ENCODE results near the gene BPTF.
"Not testable (repeated sequence)": the region's sequence is repeated elsewhere in the genome, so short reads cannot be mapped to it uniquely, and the experiment has no call there.

BPTF gene

GRCh38 chr17:68011199-68011665, 185.9 kb downstream of the BPTF start:
- Histone ChIP-seq H3K9me3 (ENCODE audit: control insufficient read depth, low read length) (no peaks in the 10 kb centered on the region), H3K4me1 (ENCODE audit: control insufficient read depth, insufficient read depth, low read length, poor library complexity, severe bottlenecking) (no peaks in the 10 kb centered on the region), H3K4me3 (ENCODE audit: extremely low read depth, insufficient read depth, low read length, poor library complexity, severe bottlenecking) (peak overlapping the region; percentile 1), H3K27ac (ENCODE audit: low read depth, low read length, severe bottlenecking) (no peak overlapping the region), H3K36me3 (ENCODE audit: control insufficient read depth, insufficient read depth, low read length) (no peaks in the 10 kb centered on the region)
- WGBS, 2 experiments (ENCODE audit: insufficient coverage in 2 of 2) = 62 to 63% methylated on average over 11 to 16 of the region's 20 CpGs

GRCh38 chr17:68013385-68013784, 188.1 kb downstream of the BPTF start:
- H3K27ac ChIP-seq (ENCODE audit: low read depth, low read length, severe bottlenecking) = no peak overlapping the region
- no peaks in the 10 kb centered on the region for H3K36me3 ChIP-seq (ENCODE audit: control insufficient read depth, insufficient read depth, low read length)
- H3K4me3 ChIP-seq (ENCODE audit: extremely low read depth, insufficient read depth, low read length, poor library complexity, severe bottlenecking) = no peak overlapping the region
- no peaks in the 10 kb centered on the region for H3K9me3 ChIP-seq (ENCODE audit: control insufficient read depth, low read length)
- no peaks in the 10 kb centered on the region for H3K4me1 ChIP-seq (ENCODE audit: control insufficient read depth, insufficient read depth, low read length, poor library complexity, severe bottlenecking)

GRCh38 chr17:68015081-68015723, 189.9 kb downstream of the BPTF start:
- no peaks in the 10 kb centered on the region for H3K4me1 ChIP-seq (ENCODE audit: control insufficient read depth, insufficient read depth, low read length, poor library complexity, severe bottlenecking)
- no peak overlapping the region for H3K4me3 ChIP-seq (ENCODE audit: extremely low read depth, insufficient read depth, low read length, poor library complexity, severe bottlenecking)
- 87 to 89% methylated on average over 10 to 11 of the region's 11 CpGs for WGBS, 2 experiments (ENCODE audit: insufficient coverage in 2 of 2)
- H3K36me3 ChIP-seq (ENCODE audit: control insufficient read depth, insufficient read depth, low read length) = no peaks in the 10 kb centered on the region
- H3K9me3 ChIP-seq (ENCODE audit: control insufficient read depth, low read length) = no peaks in the 10 kb centered on the region
- no peak overlapping the region for H3K27ac ChIP-seq (ENCODE audit: low read depth, low read length, severe bottlenecking)

GRCh38 chr17:68016838-68017237, 191.5 kb downstream of the BPTF start:
- H3K4me1 ChIP-seq (ENCODE audit: control insufficient read depth, insufficient read depth, low read length, poor library complexity, severe bottlenecking) = no peaks in the 10 kb centered on the region
- H3K36me3 ChIP-seq (ENCODE audit: control insufficient read depth, insufficient read depth, low read length) = no peaks in the 10 kb centered on the region
- no peak overlapping the region for H3K27ac ChIP-seq (ENCODE audit: low read depth, low read length, severe bottlenecking)
- WGBS, 2 experiments (ENCODE audit: insufficient coverage in 2 of 2) = 67% methylated on average over 1 of the region's 2 CpGs; no CpG with 5 or more reads in 1 of the 2 experiments
- no peaks in the 10 kb centered on the region for H3K9me3 ChIP-seq (ENCODE audit: control insufficient read depth, low read length)
- no peak overlapping the region for H3K4me3 ChIP-seq (ENCODE audit: extremely low read depth, insufficient read depth, low read length, poor library complexity, severe bottlenecking)

- WGBS, 2 experiments (ENCODE audit: insufficient coverage in 2 of 2) = 94% methylated on average over 18 to 21 of the region's 21 CpGs
- not testable (repeated sequence) for H3K4me3 ChIP-seq (ENCODE audit: extremely low read depth, insufficient read depth, low read length, poor library complexity, severe bottlenecking); H3K9me3 ChIP-seq (ENCODE audit: control insufficient read depth, low read length); H3K27ac ChIP-seq (ENCODE audit: low read depth, low read length, severe bottlenecking); H3K36me3 ChIP-seq (ENCODE audit: control insufficient read depth, insufficient read depth, low read length); H3K4me1 ChIP-seq (ENCODE audit: control insufficient read depth, insufficient read depth, low read length, poor library complexity, severe bottlenecking)
Observed at GRCh38 chr17:68018493-68018892, 193.2 kb downstream of the BPTF start.

GRCh38 chr17:68019336-68019674, 194.0 kb downstream of the BPTF start:
- Histone ChIP-seq H3K4me3 (ENCODE audit: extremely low read depth, insufficient read depth, low read length, poor library complexity, severe bottlenecking) (no peak overlapping the region), H3K27ac (ENCODE audit: low read depth, low read length, severe bottlenecking) (no peak overlapping the region), H3K4me1 (ENCODE audit: control insufficient read depth, insufficient read depth, low read length, poor library complexity, severe bottlenecking) (no peaks in the 10 kb centered on the region), H3K36me3 (ENCODE audit: control insufficient read depth, insufficient read depth, low read length) (no peaks in the 10 kb centered on the region), H3K9me3 (ENCODE audit: control insufficient read depth, low read length) (no peaks in the 10 kb centered on the region)
- 85% methylated on average over 4 of the region's 9 CpGs; no CpG with 5 or more reads in 1 of the 2 experiments for WGBS, 2 experiments (ENCODE audit: insufficient coverage in 2 of 2)

- peak overlapping the region; percentile 66 for H3K27ac ChIP-seq (ENCODE audit: low read depth, low read length, severe bottlenecking)
Observed at GRCh38 chr17:68019675-68020408, 194.5 kb downstream of the BPTF start.

GRCh38 chr17:68020409-68020756, 195.1 kb downstream of the BPTF start:
- WGBS, 2 experiments (ENCODE audit: insufficient coverage in 2 of 2) = 0 to 20% methylated on average over 1 to 6 of the region's 12 CpGs
- Histone ChIP-seq H3K36me3 (ENCODE audit: control insufficient read depth, insufficient read depth, low read length) (no peaks in the 10 kb centered on the region), H3K4me3 (ENCODE audit: extremely low read depth, insufficient read depth, low read length, poor library complexity, severe bottlenecking) (peak overlapping the region; percentile 53), H3K9me3 (ENCODE audit: control insufficient read depth, low read length) (no peaks in the 10 kb centered on the region), H3K27ac (ENCODE audit: low read depth, low read length, severe bottlenecking) (peak overlapping the region; percentile 66), H3K4me1 (ENCODE audit: control insufficient read depth, insufficient read depth, low read length, poor library complexity, severe bottlenecking) (no peaks in the 10 kb centered on the region)

More at GRCh38 chr17:68019675-68020408, 194.5 kb downstream of the BPTF start:
- H3K9me3 ChIP-seq (ENCODE audit: control insufficient read depth, low read length) = no peaks in the 10 kb centered on the region
- H3K4me3 ChIP-seq (ENCODE audit: extremely low read depth, insufficient read depth, low read length, poor library complexity, severe bottlenecking) = peak overlapping the region; percentile 53
- no peaks in the 10 kb centered on the region for H3K4me1 ChIP-seq (ENCODE audit: control insufficient read depth, insufficient read depth, low read length, poor library complexity, severe bottlenecking)
- no peaks in the 10 kb centered on the region for H3K36me3 ChIP-seq (ENCODE audit: control insufficient read depth, insufficient read depth, low read length)
- 2% methylated on average over 44 to 49 of the region's 51 CpGs for WGBS, 2 experiments (ENCODE audit: insufficient coverage in 2 of 2)

- not testable (repeated sequence) for H3K4me1 ChIP-seq (ENCODE audit: control insufficient read depth, insufficient read depth, low read length, poor library complexity, severe bottlenecking); H3K36me3 ChIP-seq (ENCODE audit: control insufficient read depth, insufficient read depth, low read length); H3K9me3 ChIP-seq (ENCODE audit: control insufficient read depth, low read length)
- Histone ChIP-seq H3K27ac (ENCODE audit: low read depth, low read length, severe bottlenecking) (peak overlapping the region; percentile 66), H3K4me3 (ENCODE audit: extremely low read depth, insufficient read depth, low read length, poor library complexity, severe bottlenecking) (peak overlapping the region; percentile 53)
- 91 to 95% methylated on average over 11 of the region's 13 CpGs for WGBS, 2 experiments (ENCODE audit: insufficient coverage in 2 of 2)
Observed at GRCh38 chr17:68020791-68021190, 195.5 kb downstream of the BPTF start.

GRCh38 chr17:68021963-68022362, 196.7 kb downstream of the BPTF start:
- 89 to 98% methylated on average over 5 of the region's 8 CpGs for WGBS, 2 experiments (ENCODE audit: insufficient coverage in 2 of 2)
- no peaks in the 10 kb centered on the region for H3K9me3 ChIP-seq (ENCODE audit: control insufficient read depth, low read length)
- H3K36me3 ChIP-seq (ENCODE audit: control insufficient read depth, insufficient read depth, low read length) = no peaks in the 10 kb centered on the region
- no peak overlapping the region for H3K4me3 ChIP-seq (ENCODE audit: extremely low read depth, insufficient read depth, low read length, poor library complexity, severe bottlenecking)
- no peak overlapping the region for H3K27ac ChIP-seq (ENCODE audit: low read depth, low read length, severe bottlenecking)
- H3K4me1 ChIP-seq (ENCODE audit: control insufficient read depth, insufficient read depth, low read length, poor library complexity, severe bottlenecking) = no peaks in the 10 kb centered on the region

- H3K4me1 ChIP-seq (ENCODE audit: control insufficient read depth, insufficient read depth, low read length, poor library complexity, severe bottlenecking); H3K4me3 ChIP-seq (ENCODE audit: extremely low read depth, insufficient read depth, low read length, poor library complexity, severe bottlenecking); H3K36me3 ChIP-seq (ENCODE audit: control insufficient read depth, insufficient read depth, low read length); H3K9me3 ChIP-seq (ENCODE audit: control insufficient read depth, low read length); H3K27ac ChIP-seq (ENCODE audit: low read depth, low read length, severe bottlenecking): not testable (repeated sequence)
- WGBS, 2 experiments (ENCODE audit: insufficient coverage in 2 of 2) = 90 to 91% methylated on average over 11 to 15 of the region's 15 CpGs
Observed at GRCh38 chr17:68022547-68022946, 197.2 kb downstream of the BPTF start.
